ENCODE data around the gene TTC28. TPM values are rescaled to one million over a fixed set of nuclear protein-coding genes. Genes with fewer than 3 reads are reported as not detected.
A peak's percentile ranks its signal among the peaks of the same experiment; 100 is the strongest.

TTC28 gene
- total and polyA plus RNA-seq, 2 donors (not counting 3 experiments of a cell fraction or from before 2014, with no cell fraction given): 16.5 to 51.1 TPM

DNA sequence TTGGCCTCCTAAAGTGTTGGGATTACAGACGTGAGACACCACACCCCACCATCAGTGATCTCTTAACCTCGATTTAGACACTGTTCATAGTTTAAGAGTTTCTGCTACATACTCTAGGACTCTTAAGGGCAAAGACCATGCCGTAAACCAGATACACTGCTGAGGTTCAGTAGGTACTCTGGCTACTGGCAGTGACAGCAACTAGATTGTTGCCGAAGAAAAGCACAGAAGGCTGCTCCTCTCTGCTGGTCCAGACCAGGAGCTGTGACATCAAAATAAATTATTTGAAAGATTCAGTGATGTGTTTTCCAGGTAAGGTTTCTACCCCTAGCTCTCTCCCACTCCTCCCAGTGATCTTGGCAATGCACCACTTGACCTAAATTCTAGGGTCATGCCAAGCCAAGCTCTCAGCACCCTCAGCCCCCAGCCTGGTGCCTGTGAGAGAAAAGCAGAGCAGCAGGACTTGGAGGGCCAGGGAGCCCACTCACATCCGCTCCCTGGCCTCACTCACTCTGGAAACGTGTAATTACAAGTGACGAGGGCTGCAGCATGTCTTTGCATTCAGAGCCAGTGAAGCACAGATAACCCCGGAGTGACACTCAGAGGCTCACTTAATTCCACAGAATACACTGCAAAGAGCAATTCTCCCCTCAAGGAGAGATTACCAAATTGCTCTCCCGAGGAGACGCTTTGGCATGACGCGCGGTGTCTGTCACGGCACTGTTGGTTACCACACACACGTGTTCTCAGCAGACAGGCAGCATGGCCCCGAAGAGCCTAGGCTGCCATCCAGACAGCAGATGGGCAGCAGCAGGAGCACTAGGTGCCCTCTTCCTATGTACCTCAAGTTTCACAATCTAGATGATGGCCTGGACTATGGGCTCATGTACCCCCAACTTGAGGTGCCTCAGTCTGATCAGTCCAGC is 663.7 kb downstream of the TTC28 start:
- dilution Hi-C loops (cut with MboI; ENCODE audit: extremely low pct_ligation_motif_present, low sequenced_read_pairs) (no loop called here), intact Hi-C loops (cut with micrococcal nuclease) (loop anchor here (2.0 kb wide), 1 partner anchor 13 kb away; no protein-coding TSS in a partner anchor)
- no peaks in the 10 kb centered on the region for H3K9me1 ChIP-seq (replicated peaks; ENCODE audit: control insufficient read depth, extremely low read depth, insufficient read depth, low read length)
- H3K36me3 ChIP-seq (ENCODE audit: control insufficient read depth in 2 of 2, extremely low read depth in 1 of 2, insufficient read depth in 2 of 2, low read length in 2 of 2): peaks cover 0 to 3% of the 10 kb centered on the region in 2 experiments
- DNase-seq (ENCODE audit: low read depth, low spot score) (no peak), FAIRE-seq (peak; percentile 33)
- CTCF ChIA-PET: interaction anchor here (1.1 to 1.2 kb wide), 2 partner anchors 56 to 129 kb away, joined by 3 read pairs; no protein-coding TSS in a partner anchor
- H3K4me2 ChIP-seq (ENCODE audit: insufficient read depth, low read length): no peak overlapping the region
- no peaks in the 10 kb centered on the region for H3K27me3 ChIP-seq (ENCODE audit: control insufficient read depth in 2 of 2, insufficient read depth in 2 of 2, low read length in 2 of 2)
- no TSS peak for BruUV-seq (replicated peaks)
- H3K4me3 ChIP-seq (replicated peaks in 1 of 3; ENCODE audit: insufficient read depth in 1 of 3, low read depth in 1 of 3, low read length in 3 of 3): no peak overlapping the region
- peaks cover 16% of the 10 kb centered on the region for H3K4me1 ChIP-seq (ENCODE audit: control insufficient read depth, extremely low read depth, insufficient read depth, low read length)
- POLR2A ChIA-PET: no interaction called here
- TF ChIP-seq JUN (IDR thresholded peaks at IDR 0.05; ENCODE audit: borderline replicate concordance, insufficient read depth, insufficient read length, low read depth) (no peak), POLR2A (IDR thresholded peaks at IDR 0.05; ENCODE audit: low read depth, low read length) (no peak), POLR2AphosphoS5 (IDR thresholded peaks at IDR 0.05; ENCODE audit: insufficient read depth, low read depth, low read length) (no peak), FOS (IDR thresholded peaks at IDR 0.05; ENCODE audit: borderline replicate concordance, insufficient read depth, low read length) (no peak), EZH2 (IDR thresholded peaks at IDR 0.05; ENCODE audit: borderline replicate concordance, low read depth, low read length, severe bottlenecking) (no peak), GATA2 (IDR thresholded peaks at IDR 0.05; ENCODE audit: insufficient read depth, insufficient read length, low read depth, low read length) (no peak), MYC (IDR thresholded peaks at IDR 0.05; ENCODE audit: low read depth, low read length) (no peak)
- TF ChIP-seq, protein P1, sequence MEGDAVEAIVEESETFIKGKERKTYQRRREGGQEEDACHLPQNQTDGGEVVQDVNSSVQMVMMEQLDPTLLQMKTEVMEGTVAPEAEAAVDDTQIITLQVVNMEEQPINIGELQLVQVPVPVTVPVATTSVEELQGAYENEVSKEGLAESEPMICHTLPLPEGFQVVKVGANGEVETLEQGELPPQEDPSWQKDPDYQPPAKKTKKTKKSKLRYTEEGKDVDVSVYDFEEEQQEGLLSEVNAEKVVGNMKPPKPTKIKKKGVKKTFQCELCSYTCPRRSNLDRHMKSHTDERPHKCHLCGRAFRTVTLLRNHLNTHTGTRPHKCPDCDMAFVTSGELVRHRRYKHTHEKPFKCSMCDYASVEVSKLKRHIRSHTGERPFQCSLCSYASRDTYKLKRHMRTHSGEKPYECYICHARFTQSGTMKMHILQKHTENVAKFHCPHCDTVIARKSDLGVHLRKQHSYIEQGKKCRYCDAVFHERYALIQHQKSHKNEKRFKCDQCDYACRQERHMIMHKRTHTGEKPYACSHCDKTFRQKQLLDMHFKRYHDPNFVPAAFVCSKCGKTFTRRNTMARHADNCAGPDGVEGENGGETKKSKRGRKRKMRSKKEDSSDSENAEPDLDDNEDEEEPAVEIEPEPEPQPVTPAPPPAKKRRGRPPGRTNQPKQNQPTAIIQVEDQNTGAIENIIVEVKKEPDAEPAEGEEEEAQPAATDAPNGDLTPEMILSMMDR (IDR thresholded peaks at IDR 0.05; ENCODE audit: extremely low read depth in 1 of 2, insufficient read depth in 1 of 2, low read depth in 1 of 2, low read length in 2 of 2): no peak
- TF ChIP-seq, protein P2, sequence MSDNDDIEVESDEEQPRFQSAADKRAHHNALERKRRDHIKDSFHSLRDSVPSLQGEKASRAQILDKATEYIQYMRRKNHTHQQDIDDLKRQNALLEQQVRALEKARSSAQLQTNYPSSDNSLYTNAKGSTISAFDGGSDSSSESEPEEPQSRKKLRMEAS (IDR thresholded peaks at IDR 0.05; ENCODE audit: insufficient read depth, insufficient read length): no peak
- no peak overlapping the region for H2AFZ ChIP-seq (ENCODE audit: low read depth, low read length)
- H3K9ac ChIP-seq (replicated peaks; ENCODE audit: extremely low read depth, insufficient read depth, low read length): no peak overlapping the region
- no peaks in the 10 kb centered on the region for H3K9me3 ChIP-seq (replicated peaks; ENCODE audit: control insufficient read depth, insufficient read depth, low read length)
- H3K27ac ChIP-seq (ENCODE audit: insufficient read depth, low read depth, low read length): no peak overlapping the region
- H3K79me2 ChIP-seq (ENCODE audit: control insufficient read depth, insufficient read depth, low read length): no peaks in the 10 kb centered on the region
- no peaks in the 10 kb centered on the region for H4K20me1 ChIP-seq (replicated peaks; ENCODE audit: control insufficient read depth, extremely low read depth, insufficient read depth, low read length)

Measured in endothelial cell of umbilical vein (primary cell).